BLaER1 treated with 17β-estradiol and CSF1 and Interleukin-3, amounts not matched to agents 10 nM and 100 nM (cell line): Measurements from ENCODE around the gene REEP6.

Experiments
- H3K27ac ChIP-seq, 11 experiments: shearing (Covaris generic); formaldehyde crosslinking; 2 replicates each; pipeline ENCODE4 v1.8.1; 2022
- H3K27me3 ChIP-seq, 11 experiments: shearing (Covaris generic); formaldehyde crosslinking; 2 replicates each; pipeline ENCODE4 v1.8.1; 2022
- H3K36me3 ChIP-seq, 11 experiments: shearing (Covaris generic); formaldehyde crosslinking; 2 replicates each; pipeline ENCODE4 v1.8.1; 2022
- H3K4me1 ChIP-seq, 10 experiments: shearing (Covaris generic); formaldehyde crosslinking; 2 replicates each; pipeline ENCODE4 v1.8.1; 2022
- H3K4me2 ChIP-seq, 11 experiments: shearing (Covaris generic); formaldehyde crosslinking; 2 replicates each; pipeline ENCODE4 v1.8.1; 2022
- H3K4me3 ChIP-seq, 10 experiments: shearing (Covaris generic); formaldehyde crosslinking; 2 replicates each; pipeline ENCODE4 v1.8.1; 2022
- H3K9ac ChIP-seq, 11 experiments: shearing (Covaris generic); formaldehyde crosslinking; 2 replicates each; pipeline ENCODE4 v1.8.1; 2022
- H3K9me3 ChIP-seq, 11 experiments: shearing (Covaris generic); formaldehyde crosslinking; replicated peaks in 1 of 11; 2 replicates each; pipeline ENCODE4 v1.8.1; 2022
- H4K20me1 ChIP-seq, 11 experiments: shearing (Covaris generic); formaldehyde crosslinking; 2 replicates each; pipeline ENCODE4 v1.8.1; 2022
- Cebpa-rat ChIP-seq, 11 experiments: shearing (Covaris generic); IDR thresholded peaks; 2 replicates each; pipeline ENCODE4 v1.8.1; 2022

The REEP6 gene

GRCh38 chr19:1489463-1490310, 1.3 kb upstream of the REEP6 start:
- Histone ChIP-seq H3K4me3 (peak overlapping the region; percentile 61 to 78 (median 66)), H3K36me3 (no peaks in the 10 kb centered on the region), H3K27me3 (peaks cover 0 to 7% (median 0%) of the 10 kb centered on the region in 11 experiments; a peak in 3 of 22 replicates), H3K4me2 (peak overlapping the region; percentile 93 to 100 (median 96)), H3K9me3 (no peaks in the 10 kb centered on the region), H3K9ac (peak overlapping the region; percentile 69 to 83 (median 77)), H3K4me1 (peaks cover 26 to 39% (median 33%) of the 10 kb centered on the region in 10 experiments), H4K20me1 (peaks cover 0 to 5% (median 0%) of the 10 kb centered on the region in 11 experiments; a peak in 2 of 22 replicates), H3K27ac (peak overlapping the region; percentile 41 to 82 (median 72); a peak in 21 of 22 replicates)
- TF ChIP-seq Cebpa-rat (IDR thresholded peaks at IDR 0.05), result no peak

DNA sequence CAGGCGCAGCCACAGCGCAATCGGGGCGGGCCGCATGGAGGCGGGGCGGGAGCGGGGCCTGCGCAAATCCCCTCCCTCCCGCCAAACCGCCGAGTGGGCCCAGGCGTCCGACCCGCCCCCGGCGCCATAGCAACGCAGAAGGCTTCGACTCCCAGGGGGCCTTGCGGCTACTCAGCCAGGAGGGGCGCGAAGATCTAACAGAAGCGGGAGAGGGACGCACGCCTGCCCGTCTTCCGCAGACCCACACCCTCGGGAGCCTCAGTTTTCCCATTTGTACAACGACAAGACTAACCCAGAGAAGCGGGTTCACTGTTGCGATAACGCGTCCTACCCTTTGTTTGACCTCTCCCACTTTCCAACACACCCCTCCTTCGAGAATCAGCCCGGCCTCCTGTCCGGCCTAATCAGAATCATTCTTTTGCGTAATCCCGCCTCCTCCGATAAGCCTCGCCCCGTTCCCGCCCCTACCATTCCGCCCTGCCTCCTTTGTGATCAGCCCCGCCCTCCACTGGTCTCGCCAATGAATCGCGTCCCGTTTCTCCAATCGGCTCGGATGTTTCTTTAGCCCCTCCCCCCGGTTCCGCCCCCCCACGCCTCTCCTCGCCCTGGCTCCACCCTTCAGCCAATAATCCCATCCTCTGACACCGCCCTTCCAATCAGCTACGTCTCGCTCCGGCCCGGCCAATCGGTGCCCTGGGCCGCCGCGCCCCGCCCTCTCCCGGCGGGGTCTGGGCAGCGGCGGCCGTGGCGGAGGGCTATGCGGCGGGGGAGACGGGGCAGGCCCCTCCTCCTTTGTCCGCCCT, 469 bp upstream of the REEP6 start, which contains the start of gene PCSK4:
Gene PCSK4 (minus strand): TSS at position 40 of the 803 bp plus-strand sequence. CDS start 4 bp downstream, at position 36.
- Histone ChIP-seq H3K36me3 (no peaks in the 10 kb centered on the region), H3K4me2 (peak within 1 kb of the TSS; percentile 93 to 100 (median 96)), H4K20me1 (peaks cover 0 to 5% (median 0%) of the 10 kb centered on the region in 11 experiments; a peak in 2 of 22 replicates), H3K4me3 (peak within 1 kb of the TSS; percentile 61 to 78 (median 66)), H3K9me3 (no peaks in the 10 kb centered on the region), H3K4me1 (peaks cover 26 to 39% (median 33%) of the 10 kb centered on the region in 10 experiments), H3K27ac (peak within 1 kb of the TSS; percentile 41 to 82 (median 72); a peak in 21 of 22 replicates), H3K27me3 (peaks cover 0 to 7% (median 0%) of the 10 kb centered on the region in 11 experiments; a peak in 3 of 22 replicates), H3K9ac (peak within 1 kb of the TSS; percentile 69 to 83 (median 77))
- peak in 5 of 11 experiments; percentile 26 to 66 (median 50); a peak in 6 of 22 replicates for TF ChIP-seq Cebpa-rat (IDR thresholded peaks at IDR 0.05)

- Histone ChIP-seq H3K27me3 (peaks cover 0 to 7% (median 0%) of the 10 kb centered on the region in 11 experiments; a peak in 3 of 22 replicates), H3K9me3 (no peaks in the 10 kb centered on the region), H3K4me1 (peaks cover 26 to 43% (median 38%) of the 10 kb centered on the region in 10 experiments), H3K4me2 (peak overlapping the region; percentile 78 to 96 (median 92)), H3K4me3 (peak overlapping the region in 1 of 10 experiments; percentile 67; a peak in 2 of 20 replicates), H3K36me3 (no peaks in the 10 kb centered on the region), H3K27ac (no peak overlapping the region), H4K20me1 (peaks cover 0 to 10% (median 0%) of the 10 kb centered on the region in 11 experiments; a peak in 3 of 22 replicates), H3K9ac (peak overlapping the region in 1 of 11 experiments; percentile 66; a peak in 1 of 22 replicates)
- TF ChIP-seq Cebpa-rat (IDR thresholded peaks at IDR 0.05), result no peak
Measured at GRCh38 chr19:1491849-1492170, 829 bp downstream of the REEP6 start.

- peaks cover 0 to 15% (median 0%) of the 10 kb centered on the region in 11 experiments; a peak in 4 of 22 replicates for H4K20me1 ChIP-seq
- H3K4me1 ChIP-seq, result peaks cover 32 to 50% (median 46%) of the 10 kb centered on the region in 10 experiments
- H3K4me3 ChIP-seq, result no peak overlapping the region
- no peaks in the 10 kb centered on the region for H3K9me3 ChIP-seq
- H3K27me3 ChIP-seq, result peaks cover 0 to 7% (median 0%) of the 10 kb centered on the region in 11 experiments; a peak in 4 of 22 replicates
- no peaks in the 10 kb centered on the region for H3K36me3 ChIP-seq
- H3K27ac ChIP-seq, result no peak overlapping the region
- no peak for TF ChIP-seq Cebpa-rat (IDR thresholded peaks at IDR 0.05)
- H3K4me2 ChIP-seq, result peak overlapping the region in 3 of 11 experiments; percentile 81 to 94 (median 93); a peak in 2 of 22 replicates
- no peak overlapping the region for H3K9ac ChIP-seq
Measured at GRCh38 chr19:1492474-1493006, 1.6 kb downstream of the REEP6 start.

- peaks cover 0 to 7% (median 0%) of the 10 kb centered on the region in 11 experiments; a peak in 4 of 22 replicates for H3K27me3 ChIP-seq
- no peak overlapping the region for H3K4me2 ChIP-seq
- TF ChIP-seq Cebpa-rat (IDR thresholded peaks at IDR 0.05), result no peak
- no peak overlapping the region for H3K9ac ChIP-seq
- peaks cover 0 to 15% (median 0%) of the 10 kb centered on the region in 11 experiments; a peak in 4 of 22 replicates for H4K20me1 ChIP-seq
- H3K36me3 ChIP-seq, result no peaks in the 10 kb centered on the region
- H3K9me3 ChIP-seq, result peaks cover 0 to 2% (median 0%) of the 10 kb centered on the region in 11 experiments; a peak in 5 of 22 replicates
- H3K27ac ChIP-seq, result no peak overlapping the region
- no peak overlapping the region for H3K4me3 ChIP-seq
- peaks cover 30 to 48% (median 42%) of the 10 kb centered on the region in 10 experiments for H3K4me1 ChIP-seq
Measured at GRCh38 chr19:1494115-1494815, 3.3 kb downstream of the REEP6 start.

DNA sequence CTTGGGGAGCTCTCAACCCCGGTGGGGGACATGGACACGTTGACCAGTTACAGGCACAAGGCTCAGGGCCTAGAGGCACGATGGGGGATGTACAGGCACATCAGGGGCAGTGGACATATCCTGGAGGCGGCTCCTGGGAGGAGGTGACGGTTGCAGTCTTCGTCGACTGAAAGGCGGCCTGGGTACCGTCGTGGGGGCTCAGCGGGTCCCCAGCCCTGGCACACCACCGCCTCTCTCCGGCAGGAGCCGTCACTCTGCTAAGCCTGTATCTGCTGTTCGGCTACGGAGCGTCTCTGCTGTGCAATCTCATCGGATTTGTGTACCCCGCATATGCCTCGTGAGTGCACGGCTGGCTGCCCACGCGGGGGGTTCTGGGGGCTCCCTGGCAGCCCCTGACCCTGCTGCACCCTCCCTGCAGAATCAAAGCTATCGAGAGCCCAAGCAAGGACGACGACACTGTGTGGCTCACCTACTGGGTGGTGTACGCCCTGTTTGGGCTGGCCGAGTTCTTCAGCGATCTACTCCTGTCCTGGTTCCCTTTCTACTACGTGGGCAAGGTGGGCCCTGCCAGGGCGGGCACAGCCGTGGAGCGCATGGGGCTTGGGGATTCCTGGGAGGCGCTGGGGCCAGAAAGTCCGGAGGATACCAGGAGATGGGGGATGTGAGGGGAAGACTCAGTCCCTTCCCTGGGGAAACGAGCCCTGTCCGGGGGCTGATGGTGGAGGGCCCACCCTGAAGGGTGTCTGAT, 4.2 kb downstream of the REEP6 start:
- no peak overlapping the region for H3K4me3 ChIP-seq
- peaks cover 0 to 12% (median 7%) of the 10 kb centered on the region in 11 experiments; a peak in 15 of 22 replicates for H3K9me3 ChIP-seq
- no peak overlapping the region for H3K9ac ChIP-seq
- peaks cover 23 to 40% (median 34%) of the 10 kb centered on the region in 10 experiments for H3K4me1 ChIP-seq
- peaks cover 0 to 15% (median 0%) of the 10 kb centered on the region in 11 experiments; a peak in 4 of 22 replicates for H4K20me1 ChIP-seq
- peaks cover 0 to 7% (median 0%) of the 10 kb centered on the region in 11 experiments; a peak in 4 of 22 replicates for H3K27me3 ChIP-seq
- H3K27ac ChIP-seq, result no peak overlapping the region
- no peak overlapping the region for H3K4me2 ChIP-seq
- TF ChIP-seq Cebpa-rat (IDR thresholded peaks at IDR 0.05), result no peak
- no peaks in the 10 kb centered on the region for H3K36me3 ChIP-seq
